Measurements from ENCODE around the gene TULP4. TPM values are rescaled to one million over a fixed set of nuclear protein-coding genes. Genes with fewer than 3 reads are reported as not detected.

The TULP4 gene
- total and polyA plus RNA-seq, 4 experiments from 2014 or later, result 14.8 to 94.1 (median 63.6) TPM

DNA sequence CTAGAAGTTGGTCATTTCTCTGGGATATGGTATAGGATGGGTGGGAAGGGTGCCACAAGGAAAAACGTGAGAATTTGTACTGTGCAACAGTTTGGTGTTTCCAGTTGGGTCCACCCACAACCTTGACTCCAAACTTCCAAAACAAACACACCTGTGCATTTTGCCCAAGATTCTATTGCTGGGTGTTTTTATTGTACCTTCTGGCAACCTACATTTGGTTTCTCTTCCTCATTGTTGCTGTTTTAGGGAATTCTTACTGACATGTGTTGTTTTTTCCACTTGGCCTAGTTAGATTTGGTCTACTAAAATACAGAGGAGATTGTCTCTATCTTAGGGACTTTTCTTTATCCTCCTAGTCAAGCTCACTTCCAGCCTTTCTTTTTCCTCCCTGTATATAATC is 16.7 kb downstream of the TULP4 start:
- peak overlapping the region in 1 of 7 donors; percentile 47 for H3K27ac Mint-ChIP-seq
- ChIA-PET CTCF (ENCODE audit: partially characterized antibody) (interaction anchor here (1.0 kb wide), 1 partner anchor 108 kb away, joined by 3 read pairs; no protein-coding TSS in a partner anchor), POLR2A (ENCODE audit: partially characterized antibody) (no interaction called here)
- DNase-seq, result no peak
- Histone ChIP-seq H3K27me3 (ENCODE audit: insufficient read depth, low read length) (no peaks in the 10 kb centered on the region), H3K27ac (ENCODE audit: low read depth, low read length) (no peak overlapping the region), H3K9me3 (ENCODE audit: control insufficient read depth in 1 of 2, low read length in 2 of 2) (peaks cover 0 to 4% of the 10 kb centered on the region in 2 donors), H3K4me1 (ENCODE audit: insufficient read depth, low read length) (peaks cover 8% of the 10 kb centered on the region), H3K4me3 (ENCODE audit: low read length in 2 of 2) (no peak overlapping the region), H3K36me3 (ENCODE audit: insufficient read depth, low read length) (no peaks in the 10 kb centered on the region)
- peaks cover 2 to 12% (median 9%) of the 10 kb centered on the region in 8 donors for H3K9me3 Mint-ChIP-seq
- H3K27me3 Mint-ChIP-seq, result no peaks in the 10 kb centered on the region
- peaks cover 17 to 40% of the 10 kb centered on the region in 2 donors for H3K36me3 Mint-ChIP-seq
- intact Hi-C loops (cut with micrococcal nuclease), result no loop called here
- no peak overlapping the region for H3K4me3 Mint-ChIP-seq
- peaks cover 22 to 27% (median 26%) of the 10 kb centered on the region in 4 donors for H3K4me1 Mint-ChIP-seq

DNA sequence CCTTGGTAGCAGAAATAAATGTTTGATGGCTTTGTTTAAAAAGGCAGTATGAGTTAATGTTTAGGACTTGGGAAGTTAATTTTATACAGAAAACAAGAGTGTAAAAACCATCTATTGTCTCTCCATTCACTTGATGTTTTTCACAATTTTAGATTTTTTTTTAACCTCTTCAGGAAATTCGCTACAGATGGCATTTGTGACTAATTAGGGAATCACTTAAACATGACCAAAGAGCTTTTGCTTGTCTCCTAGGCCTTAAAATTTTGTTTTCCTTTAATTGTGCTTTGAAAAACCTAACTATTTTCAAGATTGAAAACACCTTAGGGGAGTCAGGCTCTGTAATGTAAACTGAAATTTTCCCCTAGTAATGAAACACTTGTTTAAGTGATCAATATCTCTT is 17.3 kb downstream of the TULP4 start:
- peaks cover 21 to 24% (median 22%) of the 10 kb centered on the region in 4 donors for H3K4me1 Mint-ChIP-seq
- ChIA-PET POLR2A (ENCODE audit: partially characterized antibody) (no interaction called here), CTCF (ENCODE audit: partially characterized antibody) (interaction anchor here (1.0 kb wide), 1 partner anchor 108 kb away, joined by 3 read pairs; no protein-coding TSS in a partner anchor)
- Histone ChIP-seq H3K36me3 (ENCODE audit: insufficient read depth, low read length) (no peaks in the 10 kb centered on the region), H3K4me1 (ENCODE audit: insufficient read depth, low read length) (peaks cover 8% of the 10 kb centered on the region), H3K4me3 (ENCODE audit: low read length in 2 of 2) (no peak overlapping the region), H3K9me3 (ENCODE audit: control insufficient read depth in 1 of 2, low read length in 2 of 2) (peaks cover 0 to 4% of the 10 kb centered on the region in 2 donors), H3K27ac (ENCODE audit: low read depth, low read length) (no peak overlapping the region), H3K27me3 (ENCODE audit: insufficient read depth, low read length) (no peaks in the 10 kb centered on the region)
- H3K9me3 Mint-ChIP-seq, result peaks cover 2 to 12% (median 9%) of the 10 kb centered on the region in 8 donors
- no peak overlapping the region for H3K4me3 Mint-ChIP-seq
- intact Hi-C loops (cut with micrococcal nuclease), result no loop called here
- H3K36me3 Mint-ChIP-seq, result peaks cover 14 to 42% of the 10 kb centered on the region in 2 donors
- no peak for DNase-seq
- no peak overlapping the region for H3K27ac Mint-ChIP-seq
- H3K27me3 Mint-ChIP-seq, result no peaks in the 10 kb centered on the region

DNA sequence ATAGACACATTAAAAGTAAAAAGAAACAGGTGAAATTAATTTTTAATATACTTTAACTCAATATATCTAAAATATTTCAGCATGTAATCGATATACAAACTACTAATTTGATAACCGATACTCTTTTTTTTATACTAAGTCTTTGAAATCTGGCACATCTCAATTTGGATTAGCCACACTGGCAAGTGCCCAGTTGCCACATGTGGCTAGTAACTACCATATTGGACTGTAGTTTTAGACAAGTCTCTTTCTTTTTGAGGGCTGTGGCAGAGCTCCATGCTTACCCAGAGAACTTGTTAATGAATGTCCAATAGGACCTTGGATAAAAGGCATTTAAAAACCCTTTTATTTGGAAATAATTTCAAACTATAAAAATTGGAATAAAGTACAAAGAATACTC is 17.8 kb downstream of the TULP4 start:
- Histone ChIP-seq H3K4me1 (ENCODE audit: insufficient read depth, low read length) (peaks cover 8% of the 10 kb centered on the region), H3K27me3 (ENCODE audit: insufficient read depth, low read length) (no peaks in the 10 kb centered on the region), H3K36me3 (ENCODE audit: insufficient read depth, low read length) (no peaks in the 10 kb centered on the region), H3K4me3 (ENCODE audit: low read length in 2 of 2) (no peak overlapping the region), H3K27ac (ENCODE audit: low read depth, low read length) (no peak overlapping the region), H3K9me3 (ENCODE audit: control insufficient read depth in 1 of 2, low read length in 2 of 2) (peaks cover 0 to 4% of the 10 kb centered on the region in 2 donors)
- H3K9me3 Mint-ChIP-seq, result peaks cover 2 to 12% (median 9%) of the 10 kb centered on the region in 8 donors
- H3K4me1 Mint-ChIP-seq, result peaks cover 17 to 22% (median 19%) of the 10 kb centered on the region in 4 donors
- H3K36me3 Mint-ChIP-seq, result peaks cover 14 to 42% of the 10 kb centered on the region in 2 donors
- no peak overlapping the region for H3K27ac Mint-ChIP-seq
- H3K4me3 Mint-ChIP-seq, result no peak overlapping the region
- intact Hi-C loops (cut with micrococcal nuclease), result no loop called here
- H3K27me3 Mint-ChIP-seq, result no peaks in the 10 kb centered on the region
- ChIA-PET POLR2A (ENCODE audit: partially characterized antibody) (no interaction called here), CTCF (ENCODE audit: partially characterized antibody) (no interaction called here)
- DNase-seq, result no peak

DNA sequence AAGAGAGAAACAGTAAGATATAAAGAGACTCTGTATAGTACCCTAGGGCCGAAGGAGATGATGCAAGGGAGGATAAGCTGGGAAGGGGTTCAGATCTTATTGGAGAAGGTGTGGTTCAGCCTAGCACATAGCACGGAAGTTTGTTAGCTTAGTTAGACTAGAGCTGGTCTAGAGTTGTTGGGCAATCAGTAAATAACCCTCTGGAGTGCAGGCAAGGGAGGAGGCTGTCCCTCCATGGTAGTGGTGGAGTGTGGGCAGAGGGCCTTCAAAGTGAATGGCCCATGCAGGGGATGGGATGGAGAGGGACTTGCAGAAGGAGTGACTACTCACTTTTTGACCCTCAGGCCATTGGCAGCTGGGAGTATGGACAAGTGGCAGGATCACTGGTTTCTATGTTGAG is 20.0 kb downstream of the TULP4 start:
- Mint-ChIP-seq H3K36me3 (peaks cover 15 to 33% of the 10 kb centered on the region in 2 donors), H3K4me3 (no peak overlapping the region), H3K9me3 (peaks cover 2 to 12% (median 9%) of the 10 kb centered on the region in 8 donors), H3K27me3 (no peaks in the 10 kb centered on the region), H3K27ac (no peak overlapping the region), H3K4me1 (peaks cover 6 to 19% (median 17%) of the 10 kb centered on the region in 4 donors)
- no peak overlapping the region for H3K27ac ChIP-seq (ENCODE audit: low read depth, low read length)
- no peaks in the 10 kb centered on the region for H3K27me3 ChIP-seq (ENCODE audit: insufficient read depth, low read length)
- no peak for DNase-seq
- intact Hi-C loops (cut with micrococcal nuclease), result no loop called here
- CTCF ChIA-PET (ENCODE audit: partially characterized antibody), result interaction anchor here (0.6 kb wide), 1 partner anchor 916 kb away, joined by 3 read pairs; no protein-coding TSS in a partner anchor
- no peak overlapping the region for H3K4me3 ChIP-seq (ENCODE audit: low read length in 2 of 2)
- peaks cover 2% of the 10 kb centered on the region for H3K4me1 ChIP-seq (ENCODE audit: insufficient read depth, low read length)
- no peaks in the 10 kb centered on the region for H3K36me3 ChIP-seq (ENCODE audit: insufficient read depth, low read length)
- POLR2A ChIA-PET (ENCODE audit: partially characterized antibody), result no interaction called here
- H3K9me3 ChIP-seq (ENCODE audit: control insufficient read depth in 1 of 2, low read length in 2 of 2), result peaks cover 0 to 4% of the 10 kb centered on the region in 2 donors

DNA sequence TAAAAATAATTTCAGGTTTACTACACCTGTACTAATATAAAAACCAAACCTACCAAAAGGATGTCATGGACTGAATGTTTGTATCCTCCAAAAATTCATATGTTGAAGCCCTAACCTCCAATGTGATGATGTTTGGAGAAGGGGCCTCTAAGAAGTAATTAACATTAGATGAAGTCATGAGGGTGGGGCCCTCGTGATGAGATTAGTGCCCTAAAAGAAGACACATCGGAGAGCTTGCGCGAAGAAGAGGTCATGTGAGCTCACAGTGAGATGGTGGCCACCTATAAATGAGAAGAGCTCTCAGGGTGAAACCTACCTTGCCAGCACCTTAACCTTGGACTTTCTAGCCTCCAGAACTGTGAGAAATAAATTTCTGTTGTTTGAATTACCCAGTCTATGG is 20.8 kb downstream of the TULP4 start:
- Mint-ChIP-seq H3K4me3 (no peak overlapping the region), H3K36me3 (peaks cover 15 to 34% of the 10 kb centered on the region in 2 donors), H3K9me3 (peaks cover 2 to 12% (median 9%) of the 10 kb centered on the region in 8 donors), H3K4me1 (peaks cover 0 to 14% (median 10%) of the 10 kb centered on the region in 4 donors), H3K27me3 (no peaks in the 10 kb centered on the region), H3K27ac (no peak overlapping the region)
- ChIA-PET POLR2A (ENCODE audit: partially characterized antibody) (no interaction called here), CTCF (ENCODE audit: partially characterized antibody) (no interaction called here)
- H3K36me3 ChIP-seq (ENCODE audit: insufficient read depth, low read length), result no peaks in the 10 kb centered on the region
- H3K9me3 ChIP-seq (ENCODE audit: control insufficient read depth in 1 of 2, low read length in 2 of 2), result peaks cover 0 to 4% of the 10 kb centered on the region in 2 donors
- DNase-seq, result no peak
- no peaks in the 10 kb centered on the region for H3K27me3 ChIP-seq (ENCODE audit: insufficient read depth, low read length)
- H3K4me3 ChIP-seq (ENCODE audit: low read length in 2 of 2), result no peak overlapping the region
- intact Hi-C loops (cut with micrococcal nuclease), result no loop called here
- H3K4me1 ChIP-seq (ENCODE audit: insufficient read depth, low read length), result no peaks in the 10 kb centered on the region
- H3K27ac ChIP-seq (ENCODE audit: low read depth, low read length), result no peak overlapping the region

DNA sequence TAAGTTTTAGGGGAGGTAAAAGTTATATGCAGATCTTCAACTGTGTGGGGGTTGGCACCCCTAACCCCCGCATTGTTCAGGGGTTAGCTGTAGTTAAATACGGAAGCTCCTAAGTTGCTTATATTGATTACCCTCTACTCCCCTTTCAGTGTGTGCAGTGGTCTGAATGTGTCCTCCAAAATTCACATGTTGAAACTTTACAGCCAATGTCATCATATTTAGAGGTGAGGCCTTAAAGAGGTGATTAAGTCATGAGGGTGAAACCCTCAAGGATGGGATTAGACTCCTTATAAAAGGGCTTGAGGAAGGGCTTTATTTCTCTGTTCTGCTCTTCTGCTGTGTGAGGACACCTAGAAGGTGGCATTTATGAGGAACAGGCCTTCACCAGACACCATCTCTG is 22.3 kb downstream of the TULP4 start:
- Mint-ChIP-seq H3K36me3 (peaks cover 22 to 44% of the 10 kb centered on the region in 2 donors), H3K27me3 (no peaks in the 10 kb centered on the region), H3K4me3 (no peak overlapping the region), H3K9me3 (peaks cover 2 to 21% (median 11%) of the 10 kb centered on the region in 8 donors), H3K27ac (peak overlapping the region in 1 of 7 donors; percentile 53), H3K4me1 (peaks cover 0 to 9% (median 5%) of the 10 kb centered on the region in 4 donors)
- Histone ChIP-seq H3K4me3 (ENCODE audit: low read length in 2 of 2) (no peak overlapping the region), H3K27ac (ENCODE audit: low read depth, low read length) (no peak overlapping the region), H3K9me3 (ENCODE audit: control insufficient read depth in 1 of 2, low read length in 2 of 2) (peaks cover 0 to 4% of the 10 kb centered on the region in 2 donors), H3K4me1 (ENCODE audit: insufficient read depth, low read length) (no peaks in the 10 kb centered on the region), H3K36me3 (ENCODE audit: insufficient read depth, low read length) (no peaks in the 10 kb centered on the region), H3K27me3 (ENCODE audit: insufficient read depth, low read length) (no peaks in the 10 kb centered on the region)
- CTCF ChIA-PET (ENCODE audit: partially characterized antibody), result interaction anchor here (1.2 kb wide), 1 partner anchor 34 kb away, joined by 3 read pairs; no protein-coding TSS in a partner anchor
- intact Hi-C loops (cut with micrococcal nuclease), result no loop called here
- no peak for DNase-seq
- POLR2A ChIA-PET (ENCODE audit: partially characterized antibody), result no interaction called here

DNA sequence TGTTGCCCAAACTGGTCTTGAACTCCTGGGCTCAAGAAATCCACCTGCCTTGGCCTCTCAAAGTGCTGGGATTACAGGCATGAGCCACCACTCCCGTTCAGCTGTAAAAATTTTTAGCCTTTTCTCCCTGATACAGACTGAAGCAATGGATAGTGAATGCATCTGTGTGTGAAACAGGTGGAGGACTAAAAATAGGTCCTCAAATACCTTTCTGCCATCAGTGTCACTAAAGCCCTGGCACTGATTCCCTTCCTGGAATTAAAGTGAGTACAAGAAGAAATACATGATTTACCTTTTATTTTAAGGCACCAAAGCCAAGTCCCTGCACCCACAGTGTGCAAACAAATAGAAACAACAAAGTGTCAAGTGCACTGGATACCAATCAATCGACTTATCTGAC is 25.1 kb downstream of the TULP4 start:
- DNase-seq, result no peak
- Mint-ChIP-seq H3K4me1 (peaks cover 0 to 11% (median 5%) of the 10 kb centered on the region in 4 donors), H3K4me3 (no peak overlapping the region), H3K27ac (no peak overlapping the region), H3K36me3 (peaks cover 28 to 42% of the 10 kb centered on the region in 2 donors), H3K27me3 (no peaks in the 10 kb centered on the region), H3K9me3 (peaks cover 1 to 18% (median 8%) of the 10 kb centered on the region in 8 donors)
- Histone ChIP-seq H3K36me3 (ENCODE audit: insufficient read depth, low read length) (no peaks in the 10 kb centered on the region), H3K9me3 (ENCODE audit: control insufficient read depth in 1 of 2, low read length in 2 of 2) (peaks cover 0 to 4% of the 10 kb centered on the region in 2 donors), H3K4me3 (ENCODE audit: low read length in 2 of 2) (no peak overlapping the region), H3K4me1 (ENCODE audit: insufficient read depth, low read length) (no peaks in the 10 kb centered on the region), H3K27me3 (ENCODE audit: insufficient read depth, low read length) (no peaks in the 10 kb centered on the region), H3K27ac (ENCODE audit: low read depth, low read length) (no peak overlapping the region)
- ChIA-PET POLR2A (ENCODE audit: partially characterized antibody) (no interaction called here), CTCF (ENCODE audit: partially characterized antibody) (interaction anchor here (1.2 kb wide), 1 partner anchor 47 kb away, joined by 3 read pairs; no protein-coding TSS in a partner anchor)
- intact Hi-C loops (cut with micrococcal nuclease), result no loop called here

Data from CD4-positive, alpha-beta memory T cell (primary cell).